ENCODE results near the gene MT1G.
"Not testable (repeated sequence)": the region's sequence is repeated elsewhere in the genome, so short reads cannot be mapped to it uniquely, and the experiment has no call there.

Gene MT1G

DNA sequence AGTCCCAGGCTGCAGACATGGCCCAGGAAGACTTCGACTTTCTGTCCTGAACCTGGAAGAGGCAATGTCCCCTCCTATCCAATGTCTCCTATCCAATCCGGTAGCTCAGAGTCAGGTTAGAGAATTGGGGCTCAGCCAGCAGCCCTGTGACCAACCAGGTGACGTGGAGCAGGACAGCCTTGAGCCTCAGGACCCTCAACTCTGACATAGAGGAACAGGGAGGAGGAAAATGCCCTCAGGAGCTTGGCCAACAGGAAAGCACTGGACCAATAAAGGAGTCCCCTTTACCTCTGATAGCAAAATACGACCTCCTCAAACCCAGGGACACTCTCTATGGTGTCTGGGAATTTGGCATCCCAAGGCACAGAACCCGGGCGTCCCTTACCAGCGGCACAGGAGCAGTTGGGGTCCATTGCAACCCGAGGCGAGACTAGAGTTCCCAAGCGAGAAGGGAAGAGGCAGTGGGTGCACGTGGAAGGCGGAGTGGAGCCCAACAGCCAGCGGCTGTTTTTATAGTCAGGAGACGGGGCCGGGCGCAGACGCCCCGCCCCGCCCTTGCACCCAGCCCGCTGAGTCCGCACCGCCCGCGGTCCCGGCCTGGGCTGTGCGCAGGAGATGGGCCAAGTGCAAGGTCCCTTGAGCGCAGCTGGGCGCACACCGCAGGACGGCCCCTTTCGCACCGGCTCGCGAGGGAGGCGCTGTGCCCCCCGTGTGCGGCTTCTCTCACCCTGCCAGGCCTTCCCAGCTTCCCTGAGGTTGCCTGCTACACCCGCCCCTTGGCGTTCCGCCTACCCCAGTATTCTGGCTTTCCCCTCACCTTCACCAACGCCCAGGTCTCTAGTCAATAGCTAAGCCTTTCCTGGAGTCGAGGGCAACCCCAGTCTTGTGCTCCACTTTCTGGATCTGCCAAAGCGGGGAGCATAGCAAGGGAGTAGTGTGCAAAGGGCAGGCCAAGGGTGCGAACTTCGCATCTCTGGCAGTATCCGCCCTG, at the start of gene MT1G:
TSS of gene MT1G (minus strand) at position 485 of the 991 bp plus-strand sequence. CDS start at position 413, 72 bp downstream.
- no peak for DNase-seq

DNA sequence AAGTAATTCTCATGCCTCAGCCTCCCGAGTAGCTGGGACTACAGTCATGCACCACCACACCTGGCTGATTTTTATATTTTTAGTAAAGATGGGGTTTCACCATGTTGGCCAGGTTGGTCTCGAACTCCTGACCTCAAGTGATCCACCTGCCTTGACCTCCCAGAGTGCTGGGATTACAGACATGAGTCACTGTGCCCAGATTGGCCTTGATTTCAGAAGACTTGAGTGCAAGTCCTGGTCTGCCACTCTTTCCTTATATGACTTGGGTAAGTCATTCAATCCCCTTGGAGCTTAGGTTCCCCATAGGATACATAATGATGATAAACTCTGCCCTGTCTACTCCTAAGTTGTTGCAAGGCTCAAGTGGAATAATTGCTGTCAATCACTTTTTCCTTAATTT, 49.7 kb upstream of the MT1G start:
- DNase-seq: not testable (repeated sequence)

DNA sequence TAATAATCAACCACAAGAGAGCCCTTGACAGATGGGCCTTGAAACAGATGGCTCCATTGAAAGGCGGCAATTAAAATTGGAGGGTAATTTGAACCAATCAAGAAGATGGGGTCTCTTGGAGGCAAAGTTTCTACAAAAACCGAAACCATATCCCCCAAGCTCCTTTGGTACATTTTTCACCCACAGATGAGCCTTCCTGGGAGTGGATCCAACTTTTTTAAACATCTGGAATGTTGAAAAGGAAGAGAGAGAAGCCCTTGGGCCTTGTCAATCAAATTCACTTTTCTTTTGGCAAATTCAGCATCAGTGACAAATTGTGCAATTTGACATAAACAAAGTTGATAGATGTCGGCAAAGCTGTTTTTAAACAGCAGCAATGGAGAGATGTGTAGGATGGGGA, 48.9 kb upstream of the MT1G start:
- no peak for DNase-seq

DNA sequence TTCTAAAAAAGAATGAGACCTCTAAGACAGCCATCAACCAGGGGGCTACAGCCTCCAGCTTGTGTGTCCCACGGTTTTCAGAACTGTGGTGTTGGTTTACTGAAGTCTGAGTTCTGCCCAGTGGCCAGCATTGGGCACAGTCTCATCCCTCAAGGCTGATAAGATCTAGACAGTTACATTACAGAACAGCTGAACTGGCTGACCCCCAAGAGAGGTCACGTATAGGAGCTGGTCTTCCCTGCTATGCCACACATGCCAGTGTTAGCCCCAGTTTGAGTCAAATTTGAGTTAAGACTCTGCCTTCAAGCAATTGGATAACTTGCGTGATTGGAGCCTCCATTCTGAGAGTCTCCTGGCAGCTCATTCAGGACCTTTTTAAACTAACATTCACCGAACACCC, 47.3 kb upstream of the MT1G start:
- DNase-seq: no peak

- no peak for DNase-seq
Observed at GRCh38 chr16:56713794-56714193, 45.9 kb upstream of the MT1G start.

- DNase-seq: no peak
Observed at GRCh38 chr16:56711862-56712261, 44.0 kb upstream of the MT1G start.

DNA sequence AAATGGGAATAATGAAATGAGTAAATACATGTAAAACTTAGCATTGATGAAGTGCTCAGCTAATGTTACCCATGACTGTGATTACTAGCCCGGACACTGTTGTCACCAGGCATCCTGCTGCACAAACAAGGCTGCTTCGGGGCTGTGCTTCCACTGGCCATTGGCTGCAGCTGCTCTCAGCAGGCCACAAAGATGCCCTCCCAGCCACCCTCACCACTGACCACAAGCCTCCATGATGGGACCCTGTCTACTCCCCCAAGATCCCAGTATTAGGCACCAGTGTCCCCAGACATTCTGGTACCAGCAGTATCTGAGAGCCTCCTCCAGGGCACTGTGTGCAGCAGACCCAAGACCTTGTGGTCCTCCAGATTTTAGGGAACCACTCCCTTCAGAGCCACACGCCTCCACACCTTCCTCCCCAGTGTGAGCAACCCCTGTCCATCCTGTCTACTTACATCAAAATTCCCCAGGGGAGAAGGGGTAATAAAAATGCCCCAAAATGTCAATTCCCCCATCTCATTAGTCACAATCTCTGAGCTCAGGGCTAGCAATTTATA, 42.4 kb upstream of the MT1G start:
- DNase-seq: no peak

GRCh38 chr16:56709443-56710040, 41.7 kb upstream of the MT1G start:
- DNase-seq: no peak

DNA sequence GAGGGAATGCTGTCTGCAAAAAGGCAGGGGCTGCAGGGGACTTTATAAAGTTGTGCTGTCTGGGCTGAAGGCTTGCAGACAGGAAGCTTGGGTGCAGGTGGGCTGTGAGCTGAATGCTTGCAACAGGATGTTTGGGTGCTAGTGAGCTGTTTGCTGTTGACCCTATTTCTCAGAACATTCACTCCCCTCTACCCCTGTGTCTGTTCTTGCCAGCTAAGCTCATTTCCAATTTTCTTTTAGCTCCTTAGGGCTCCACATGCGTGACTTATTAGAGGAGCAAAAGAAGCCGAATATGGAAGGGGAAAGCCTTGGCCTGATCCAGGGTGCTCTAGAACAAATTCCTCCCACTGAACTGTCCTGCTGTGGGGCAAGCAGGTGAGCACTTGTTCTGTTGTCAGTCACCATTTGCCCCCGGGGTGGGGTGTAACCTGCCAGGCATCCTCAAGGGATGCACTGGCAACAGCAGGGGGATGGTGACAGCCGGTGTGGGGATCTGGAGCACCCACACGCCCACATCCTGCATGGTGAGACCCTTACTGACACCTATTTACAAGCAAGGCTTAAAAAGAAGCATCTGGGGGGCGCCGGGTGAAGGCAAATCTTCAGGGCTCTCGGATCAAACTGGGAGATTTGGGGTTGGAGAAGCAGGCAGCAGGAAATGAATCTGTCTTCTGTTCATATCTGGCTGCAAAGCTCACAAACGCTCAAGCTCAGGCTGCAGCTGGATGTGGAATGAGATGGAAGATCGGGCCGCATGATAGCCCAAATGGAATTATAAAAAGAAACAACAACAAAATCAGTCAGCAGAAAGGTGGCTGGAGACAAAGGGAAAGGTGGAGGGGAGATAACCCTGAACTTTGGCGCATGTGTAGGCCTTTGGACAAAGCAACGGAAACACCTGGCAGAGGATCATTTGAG, 40.9 kb upstream of the MT1G start:
- DNase-seq: no peak

GRCh38 chr16:56702836-56703235, 35.0 kb upstream of the MT1G start:
- DNase-seq: no peak

DNA sequence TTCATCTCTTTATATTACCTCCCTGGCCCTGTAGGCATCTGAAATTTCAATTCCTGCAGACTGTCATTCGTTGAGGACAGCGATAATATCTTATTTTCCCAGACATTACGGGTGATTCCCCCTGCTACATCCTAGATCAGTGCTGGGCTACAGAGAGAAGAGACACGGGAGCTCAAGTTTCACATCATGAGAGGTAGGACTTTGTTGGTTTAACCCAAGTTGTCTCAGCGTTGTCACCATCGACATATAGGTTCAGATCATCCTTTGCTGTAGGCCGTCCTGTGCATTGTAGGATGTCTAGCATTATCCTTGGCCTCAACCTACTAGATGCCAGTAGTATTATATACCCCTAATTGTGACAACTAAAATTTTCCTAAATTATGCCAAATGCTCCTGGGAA, 33.7 kb upstream of the MT1G start:
- no peak for DNase-seq

DNA sequence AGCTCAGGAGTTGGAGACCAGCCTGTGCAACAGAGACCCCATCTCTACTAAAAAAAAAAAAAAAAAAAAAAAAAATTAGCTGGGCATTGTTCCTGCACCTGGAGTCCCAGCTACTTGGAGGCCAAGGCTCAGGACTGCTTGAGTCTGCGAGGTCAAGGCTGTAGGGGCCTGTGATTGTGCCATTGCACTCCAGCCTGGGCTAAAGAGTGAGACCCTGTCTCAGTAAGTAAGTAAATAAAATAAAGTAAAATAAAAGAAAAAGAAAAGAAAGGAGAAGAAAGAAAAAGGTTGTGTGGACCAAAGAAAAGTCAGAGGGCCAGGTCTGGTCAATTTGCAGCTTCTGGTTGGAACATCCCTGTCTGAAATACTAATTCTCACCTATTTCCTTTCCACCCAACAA, 32.8 kb upstream of the MT1G start:
- DNase-seq: no peak

DNA sequence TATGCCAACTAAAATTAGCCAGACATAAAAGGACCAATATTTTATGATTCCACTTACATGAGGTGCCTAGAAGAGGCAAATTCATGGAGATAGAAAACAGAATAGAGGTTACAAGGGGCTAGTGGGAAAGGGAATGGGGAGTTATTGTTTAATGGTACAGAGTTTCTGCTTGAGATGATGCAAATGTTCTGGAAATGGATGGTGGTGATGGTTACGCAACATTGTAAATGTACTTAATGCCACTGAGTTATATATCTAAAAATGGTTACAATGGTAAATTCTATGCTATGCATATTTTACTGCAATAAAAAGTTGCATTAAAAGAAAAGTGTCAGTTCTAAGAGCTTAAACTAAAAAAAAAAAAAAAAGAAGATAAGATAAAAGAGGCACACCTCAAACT, 32.3 kb upstream of the MT1G start:
- DNase-seq: no peak

DNA sequence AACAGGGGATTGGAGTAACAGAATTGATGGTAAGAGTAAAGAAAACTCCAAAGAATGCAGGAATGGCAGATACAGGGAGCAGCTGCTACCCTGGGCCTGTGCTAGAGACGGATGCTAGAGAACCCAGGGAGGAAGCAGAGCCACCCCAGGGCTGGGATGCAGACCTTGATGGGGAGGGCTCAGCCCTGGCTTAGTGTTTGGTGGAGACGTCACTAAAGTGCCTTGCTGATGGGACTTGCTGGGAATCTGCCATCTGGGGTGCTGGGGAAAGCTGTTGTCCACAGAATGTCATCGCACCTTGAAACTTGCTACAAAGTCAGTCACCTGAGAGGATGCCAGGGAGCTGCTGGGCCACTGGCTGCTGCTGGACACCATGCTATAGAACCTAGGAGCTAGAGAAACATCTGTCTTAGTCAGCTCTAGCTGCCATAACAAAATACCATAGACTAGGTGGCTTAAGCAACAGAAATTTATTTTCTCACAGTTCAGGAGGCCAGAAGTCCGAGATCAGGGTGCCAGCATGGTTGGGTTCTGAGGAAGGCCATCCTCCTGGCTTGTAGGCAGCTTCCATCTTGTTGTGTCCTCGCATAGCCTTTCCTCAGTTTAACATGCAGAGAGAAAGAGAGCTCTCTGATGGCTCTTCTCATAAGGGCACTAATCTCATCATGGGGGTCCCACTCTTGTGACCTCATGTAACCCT, 29.7 kb upstream of the MT1G start:
- DNase-seq: no peak

DNA sequence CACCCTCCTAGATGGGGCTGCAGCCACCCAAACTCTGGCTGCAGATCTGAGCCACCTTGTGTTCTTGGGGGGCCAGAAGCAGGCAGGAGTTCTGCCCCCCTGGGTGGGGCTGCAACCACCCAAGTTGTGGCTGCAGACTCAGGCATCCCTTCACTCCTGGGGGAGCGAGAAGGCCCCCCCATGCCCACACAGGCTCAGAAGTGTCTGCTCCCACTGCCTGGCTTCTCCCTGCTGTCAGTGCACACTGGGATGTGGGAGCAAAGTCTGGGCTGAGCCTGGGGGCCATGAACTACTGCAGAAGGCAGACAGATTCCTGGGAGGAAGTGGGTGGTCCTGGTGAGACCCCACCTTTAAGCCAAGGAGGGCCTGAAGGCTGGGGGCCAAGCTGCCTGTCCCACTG, 27.4 kb upstream of the MT1G start:
- no peak for DNase-seq

DNA sequence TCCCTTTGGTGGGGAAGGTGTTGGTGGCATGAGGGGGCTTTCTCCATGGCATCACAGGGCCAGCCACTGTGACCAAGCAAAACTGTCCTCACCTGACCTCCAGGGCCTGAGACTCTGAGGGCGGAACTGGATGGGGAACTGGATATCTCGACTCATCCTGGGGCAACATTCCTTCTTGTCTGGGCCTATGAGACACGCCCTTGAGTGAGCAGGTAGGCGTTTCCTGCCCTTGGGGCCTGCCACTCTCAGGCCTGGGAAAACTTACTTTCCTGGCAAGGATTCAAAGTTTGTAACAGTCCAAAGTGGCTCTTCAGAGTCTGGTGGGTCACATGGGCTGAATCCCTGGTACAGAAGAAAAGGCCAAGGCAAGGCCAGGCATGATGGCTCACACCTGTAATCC, 24.0 kb upstream of the MT1G start:
- DNase-seq: no peak

DNA sequence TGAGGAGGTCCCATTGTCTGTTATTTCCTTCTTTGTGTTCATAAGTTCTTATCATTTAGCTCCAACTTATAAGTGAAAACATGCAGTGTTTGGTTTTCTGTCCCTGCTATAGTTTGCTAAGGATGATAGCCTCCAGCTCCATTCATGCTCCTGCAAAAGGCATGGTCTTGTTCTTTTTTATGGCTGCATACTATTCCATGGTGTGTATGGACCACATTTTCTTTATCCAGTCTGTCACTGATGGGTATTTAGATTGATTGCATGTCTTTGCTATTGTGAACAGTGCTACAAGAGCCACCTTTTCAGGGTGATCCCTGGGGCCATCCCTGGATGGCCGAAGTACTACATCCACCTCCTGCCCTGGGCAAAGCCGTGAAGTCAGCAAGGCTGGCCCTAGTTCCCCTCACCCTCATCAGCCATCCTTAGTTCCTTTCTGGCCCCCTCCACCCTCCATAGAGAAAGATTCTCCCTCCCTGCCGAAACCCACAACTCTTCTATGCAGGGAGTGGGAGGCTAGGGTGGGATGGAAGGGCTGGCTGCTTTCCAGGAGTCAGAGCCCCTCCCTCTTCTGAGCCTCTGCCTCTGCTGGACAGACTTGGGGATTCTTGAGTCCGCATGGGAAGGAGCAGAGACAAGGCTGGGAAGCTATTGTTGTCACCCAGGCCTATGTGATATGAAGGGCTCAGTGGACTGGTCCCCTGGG, 22.7 kb upstream of the MT1G start:
- no peak for DNase-seq

DNA sequence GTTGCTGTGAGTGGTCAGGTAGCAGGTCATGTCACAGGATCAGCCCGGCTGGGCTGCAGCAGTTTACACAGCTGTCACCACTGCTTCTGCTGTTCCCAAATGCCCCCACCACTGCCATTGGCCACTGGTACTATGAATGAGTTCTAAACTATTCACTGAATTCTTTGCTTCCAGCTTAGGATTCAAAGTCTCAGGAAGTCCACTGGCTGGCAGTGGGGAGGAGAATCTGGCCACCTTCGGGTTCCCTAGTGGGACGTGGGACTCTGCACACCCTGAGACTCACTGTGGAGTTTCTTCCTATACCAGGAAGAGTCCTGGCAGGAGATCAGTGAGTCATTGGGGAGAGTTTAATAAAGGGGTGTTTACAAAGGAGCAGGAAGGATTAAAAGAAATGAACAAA, 21.3 kb upstream of the MT1G start:
- no peak for DNase-seq

DNA sequence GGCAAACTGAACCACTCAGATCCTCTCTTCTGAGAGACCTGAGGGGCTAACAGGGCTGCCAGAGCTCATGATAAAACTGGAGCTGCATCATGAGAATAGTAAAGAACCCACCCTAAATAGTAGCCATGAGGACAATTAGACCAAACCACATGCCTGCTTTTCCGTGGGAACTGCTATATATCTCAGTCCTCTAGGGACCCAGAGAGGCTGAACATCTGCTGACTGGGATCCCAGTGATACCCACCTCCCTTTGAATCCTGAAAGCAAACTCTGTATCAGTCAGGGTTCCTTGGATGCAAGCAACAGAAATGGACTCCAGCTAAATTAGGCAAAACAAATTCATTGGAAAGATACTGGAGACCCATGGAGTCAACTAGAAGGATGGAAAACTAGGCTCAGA, 20.9 kb upstream of the MT1G start:
- DNase-seq: no peak

- DNase-seq: no peak
Observed at GRCh38 chr16:56686758-56687157, 18.9 kb upstream of the MT1G start.

- no peak for DNase-seq
Observed at GRCh38 chr16:56684926-56685590, 17.2 kb upstream of the MT1G start.
